Activated T-cell treated with anti-CD3 and anti-CD28 coated beads for 24 hours (primary cell): Measurements from ENCODE around the gene NUDCD3.

Source experiments
- DNase-seq: peaks from one replicate; pipeline ENCODE4 v3.0.0-alpha.2; 2020; ENCODE audit warnings: low read depth

Gene NUDCD3

DNA sequence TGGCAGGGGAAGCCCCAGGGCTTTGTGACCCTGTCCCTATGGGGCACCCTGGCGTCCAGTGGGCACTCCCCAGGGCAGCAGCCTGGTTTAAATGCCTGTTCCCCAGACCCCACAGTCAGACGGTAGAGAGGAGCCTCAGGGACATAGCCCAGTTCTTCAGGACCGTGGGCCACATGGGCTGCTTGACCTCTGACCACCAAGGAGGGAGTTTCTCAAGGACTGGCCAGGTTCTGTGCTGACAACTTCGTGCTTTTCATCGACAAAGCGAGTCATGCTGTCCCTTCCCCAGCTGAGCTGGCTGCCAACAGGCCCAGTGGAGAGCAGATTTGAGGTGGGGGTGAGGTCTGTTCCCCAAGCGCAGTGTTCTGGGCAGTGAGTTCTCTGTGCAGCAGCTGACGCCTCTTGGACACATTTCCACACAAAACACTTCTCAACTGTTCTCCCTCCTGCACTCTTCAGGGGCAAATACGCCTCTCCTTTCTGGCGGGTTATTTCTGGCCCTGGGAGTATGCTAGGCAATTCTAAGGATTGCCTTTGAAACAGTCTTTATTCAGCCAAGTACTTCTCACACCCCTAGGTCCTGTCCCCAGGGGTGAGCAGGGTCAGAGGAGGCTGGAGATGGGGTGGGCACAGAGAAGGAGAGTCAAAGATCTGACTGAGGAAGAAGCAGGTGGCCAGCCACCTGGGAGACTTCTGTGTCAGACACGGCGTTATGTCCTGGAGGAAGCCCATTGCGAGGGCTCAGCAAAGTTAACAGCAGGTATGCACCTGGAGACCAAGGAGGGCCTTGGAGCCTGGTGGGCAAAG lies 107.8 kb downstream of the NUDCD3 start:
- no peak for DNase-seq

- no peak for DNase-seq
These were observed 108.8 kb downstream of the NUDCD3 start for GRCh38 chr7:44381494-44382220.

DNA sequence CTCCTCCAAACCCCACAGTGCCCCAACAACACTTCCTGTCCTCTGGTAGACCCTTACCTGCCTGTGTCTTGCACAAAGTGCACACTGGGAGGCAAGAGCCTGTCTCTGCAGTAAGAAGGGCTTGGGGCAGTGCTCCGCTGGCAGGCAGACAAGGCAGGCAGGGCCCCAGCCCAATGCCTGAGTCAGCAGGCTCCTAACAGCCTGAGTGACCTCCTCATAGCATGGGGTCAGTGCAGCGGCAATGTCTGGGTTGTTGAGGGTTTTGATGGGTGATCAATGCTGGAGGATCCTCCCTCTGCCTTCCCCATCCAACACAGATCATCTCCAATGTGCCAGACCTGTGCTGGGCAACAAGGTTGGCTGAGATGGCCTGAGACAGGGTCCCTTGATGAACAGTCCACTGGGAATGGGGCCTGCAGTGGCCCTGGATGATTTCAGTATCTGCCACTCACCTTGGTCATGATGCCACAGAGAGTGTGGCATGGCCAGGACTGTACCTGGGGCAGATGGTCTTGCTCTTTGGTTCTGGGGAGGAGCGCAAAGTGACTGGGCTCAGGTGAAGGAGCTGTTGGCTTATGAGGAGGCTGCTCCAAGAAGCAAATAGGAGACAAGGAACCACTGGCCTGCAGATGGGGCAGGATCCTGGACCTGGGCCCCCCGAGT lies 109.5 kb downstream of the NUDCD3 start:
- no peak for DNase-seq

DNA sequence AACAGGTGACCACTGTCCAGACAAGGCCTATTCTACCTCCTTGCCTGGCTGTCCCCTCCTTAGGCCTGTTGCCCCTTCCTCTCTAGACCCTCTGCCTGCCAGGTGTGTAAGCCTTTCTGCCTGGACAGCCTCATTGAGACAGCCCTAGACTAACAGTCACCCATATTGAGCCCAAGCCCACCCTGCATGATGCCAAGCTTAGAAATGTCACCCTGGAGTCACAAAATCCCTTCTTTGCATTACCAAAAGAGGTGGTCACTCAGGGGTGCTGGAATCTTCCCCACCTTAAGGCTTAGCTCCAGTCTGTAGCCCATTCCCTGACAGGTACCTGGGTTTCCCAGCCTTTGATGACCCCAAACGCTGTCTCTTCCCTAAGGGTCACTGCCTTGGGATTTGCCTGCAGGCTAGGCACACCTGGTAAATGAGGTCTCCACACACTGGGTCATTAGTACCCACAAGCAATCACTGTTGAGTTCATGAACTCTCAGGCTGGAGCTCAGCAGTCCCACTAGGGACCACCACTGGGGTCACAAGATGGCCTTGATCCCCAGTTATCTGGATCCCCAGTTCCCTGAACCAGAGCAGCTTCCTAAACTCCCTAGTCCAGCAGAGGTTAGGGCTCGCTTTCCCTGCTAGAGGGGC lies 110.1 kb downstream of the NUDCD3 start:
- no peak for DNase-seq

DNA sequence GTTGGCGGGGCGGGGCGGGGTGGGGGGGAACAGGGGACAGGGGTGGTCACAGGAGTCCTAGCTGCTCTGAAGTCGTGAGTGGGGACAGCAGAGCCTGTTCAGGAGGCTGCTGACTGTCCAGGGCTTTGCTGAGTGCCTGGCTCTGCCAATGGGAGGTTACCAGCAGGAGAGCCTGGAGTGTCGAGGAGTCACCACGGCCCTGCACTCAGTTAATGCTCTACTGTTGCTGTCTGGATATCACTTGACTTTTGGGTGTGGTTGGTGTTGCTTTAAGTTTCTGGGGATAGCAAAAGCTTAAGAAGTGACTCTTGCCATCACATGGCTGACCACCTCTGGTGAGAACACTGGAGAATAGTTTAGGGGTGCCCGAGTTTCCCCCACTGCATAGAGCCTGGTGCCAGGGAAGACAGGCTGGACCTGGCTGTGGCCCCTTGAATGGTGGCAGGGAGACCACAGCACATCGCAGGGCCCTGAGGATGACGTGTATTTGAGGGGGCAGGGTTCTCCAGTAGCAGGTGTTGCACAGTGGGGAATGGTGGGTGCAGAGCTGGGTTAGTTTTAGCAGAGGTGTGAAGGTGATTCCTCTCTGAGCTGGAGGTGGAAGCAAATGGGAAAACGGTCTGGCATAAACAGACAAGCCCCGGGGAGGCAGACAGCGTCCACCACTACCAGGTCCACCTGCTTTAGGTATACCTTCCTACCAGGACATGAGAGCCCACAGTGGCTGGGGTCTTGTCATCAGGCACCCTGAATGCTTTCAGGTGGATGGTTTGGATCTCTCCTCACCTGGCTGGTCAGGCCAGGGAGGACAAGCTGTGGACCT lies 110.9 kb downstream of the NUDCD3 start:
- no peak for DNase-seq

DNA sequence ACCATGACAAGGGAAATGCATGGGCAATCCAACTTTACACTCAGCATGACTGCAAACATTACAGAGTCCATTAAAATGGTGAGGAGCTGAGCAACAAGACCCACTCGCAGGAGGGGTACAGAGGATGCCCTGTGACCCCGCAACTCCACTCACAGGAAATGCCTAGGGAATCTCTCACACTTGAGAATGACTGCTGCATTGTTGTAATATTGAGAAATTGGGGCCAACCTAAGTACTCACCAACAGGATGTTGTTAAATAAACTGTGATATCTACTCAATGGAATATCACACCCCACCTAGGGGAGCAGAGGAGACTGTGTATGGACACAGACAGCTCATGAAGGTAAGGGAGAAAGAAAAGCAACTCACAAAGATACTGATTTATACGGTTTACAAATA lies 111.7 kb downstream of the NUDCD3 start:
- DNase-seq, result no peak

DNA sequence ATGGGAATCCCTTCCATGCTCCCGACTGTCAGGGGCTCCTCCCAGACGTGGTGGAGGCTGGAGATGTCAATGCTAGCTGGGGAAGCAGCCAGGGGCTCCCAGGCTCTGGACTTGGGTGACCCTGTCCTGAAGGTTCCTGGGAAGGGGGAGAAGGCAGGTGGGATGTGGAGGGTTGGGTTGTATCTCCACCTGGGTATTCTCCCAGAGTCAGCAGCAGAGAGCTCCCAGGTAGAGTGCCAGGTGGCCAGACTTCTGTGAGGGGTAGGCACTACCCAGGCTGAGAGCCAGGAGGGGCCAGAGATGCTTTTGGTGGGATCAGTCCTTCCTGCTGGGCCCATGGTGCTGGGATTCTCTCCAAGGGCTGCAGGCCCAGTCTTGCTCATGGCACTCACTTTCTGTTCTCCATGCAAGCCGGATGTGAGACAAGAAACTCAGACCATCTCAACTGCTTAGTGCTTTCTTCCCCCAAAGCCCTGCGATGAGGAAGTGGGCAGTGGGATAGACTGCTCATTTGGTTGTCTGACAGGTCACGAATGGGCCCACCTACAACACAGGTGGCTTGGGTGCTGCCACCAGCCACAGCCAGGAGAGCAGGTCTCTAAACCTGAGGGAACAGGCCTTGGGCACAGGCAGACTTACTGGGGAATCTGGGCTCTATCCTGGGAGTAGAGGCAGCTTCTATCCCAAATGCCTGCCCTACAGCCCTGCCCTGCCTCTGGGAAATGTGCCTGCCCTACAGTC lies 112.6 kb downstream of the NUDCD3 start:
- DNase-seq, result no peak

- DNase-seq, result no peak
These were observed 113.4 kb downstream of the NUDCD3 start for GRCh38 chr7:44377134-44377463.

DNA sequence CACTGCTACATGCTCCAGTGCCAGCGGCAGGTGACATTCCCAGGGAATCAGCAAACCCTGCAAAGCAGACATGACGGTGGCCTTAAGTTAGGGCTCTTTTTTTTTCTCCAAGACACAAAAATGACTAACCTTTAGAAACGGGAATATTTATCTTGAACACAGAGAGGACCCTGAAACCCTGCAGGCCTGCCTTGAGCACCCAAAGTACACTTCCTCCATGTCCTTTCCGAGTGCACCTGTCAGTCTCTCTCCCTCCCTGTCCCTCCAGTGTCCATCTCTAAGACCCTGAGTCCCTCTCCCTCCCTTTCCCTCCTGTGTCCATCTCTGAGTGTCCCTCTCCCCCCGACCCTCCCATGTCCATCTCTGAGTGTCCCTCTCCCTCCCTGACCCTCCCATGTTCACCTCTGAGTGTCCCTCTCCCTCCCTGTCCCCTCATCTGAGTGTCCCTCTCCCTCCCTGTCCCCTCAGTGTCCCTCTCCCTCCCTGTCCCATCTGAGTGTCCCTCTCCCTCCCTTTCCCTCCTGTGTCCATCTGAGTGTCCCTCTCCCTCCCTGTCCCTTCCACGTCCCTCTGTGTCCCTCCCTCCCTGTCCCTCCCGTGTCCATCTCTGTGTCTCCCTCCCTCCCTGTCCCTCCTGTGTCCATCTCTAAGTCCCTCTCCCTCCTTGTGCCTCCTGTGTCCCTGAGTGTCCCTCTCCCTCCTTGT lies 113.9 kb downstream of the NUDCD3 start:
- DNase-seq, result no peak

DNA sequence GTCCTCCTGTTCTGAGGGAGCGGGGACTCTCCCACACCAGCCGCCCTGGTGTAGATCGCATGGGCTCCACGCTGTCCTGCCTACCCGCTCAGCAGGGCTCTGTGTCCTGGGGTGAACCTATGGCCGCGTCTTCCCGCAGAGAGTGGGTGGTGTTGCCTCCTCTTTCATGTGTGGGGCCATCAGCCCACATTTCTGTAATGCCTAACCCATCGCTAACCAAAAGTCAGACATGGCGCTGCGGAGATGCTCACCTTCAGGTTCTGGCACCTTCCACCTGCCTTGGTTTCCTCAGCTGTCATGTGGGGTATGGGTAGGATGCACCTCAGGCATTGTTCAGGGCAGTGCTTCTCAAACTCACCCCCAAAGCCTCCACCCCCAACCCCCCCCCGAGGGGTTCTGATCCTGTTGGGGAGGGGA lies 114.5 kb downstream of the NUDCD3 start:
- DNase-seq, result no peak

DNA sequence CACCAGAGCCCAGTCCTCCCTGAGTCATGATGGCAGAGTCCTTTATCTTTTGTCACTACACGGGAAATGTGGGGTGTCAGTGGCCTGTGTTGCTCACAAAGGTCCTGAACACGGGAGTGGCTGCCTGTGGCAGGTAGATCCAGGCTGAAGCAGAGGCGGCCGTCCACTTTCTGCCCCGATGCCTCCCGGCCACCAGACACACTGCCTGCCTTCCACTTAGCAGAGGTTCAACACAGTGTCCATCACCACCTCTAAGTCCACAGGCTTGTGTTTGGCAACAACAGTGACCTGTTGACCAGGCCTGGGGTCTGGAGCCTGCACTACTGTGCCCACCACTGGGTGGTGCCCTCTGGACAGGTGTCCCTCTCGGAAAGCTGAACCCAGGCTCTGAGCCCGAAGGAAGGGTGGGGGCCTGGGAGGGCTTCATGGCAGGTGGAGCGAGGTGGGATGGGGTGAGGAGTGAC lies 115.2 kb downstream of the NUDCD3 start:
- no peak for DNase-seq

GRCh38 chr7:44374007-44374763 lies 116.3 kb downstream of the NUDCD3 start:
- DNase-seq, result no peak

GRCh38 chr7:44373418-44373740 lies 117.1 kb downstream of the NUDCD3 start:
- DNase-seq, result no peak

- no peak for DNase-seq
These were observed 117.7 kb downstream of the NUDCD3 start for GRCh38 chr7:44372560-44373417.

DNA sequence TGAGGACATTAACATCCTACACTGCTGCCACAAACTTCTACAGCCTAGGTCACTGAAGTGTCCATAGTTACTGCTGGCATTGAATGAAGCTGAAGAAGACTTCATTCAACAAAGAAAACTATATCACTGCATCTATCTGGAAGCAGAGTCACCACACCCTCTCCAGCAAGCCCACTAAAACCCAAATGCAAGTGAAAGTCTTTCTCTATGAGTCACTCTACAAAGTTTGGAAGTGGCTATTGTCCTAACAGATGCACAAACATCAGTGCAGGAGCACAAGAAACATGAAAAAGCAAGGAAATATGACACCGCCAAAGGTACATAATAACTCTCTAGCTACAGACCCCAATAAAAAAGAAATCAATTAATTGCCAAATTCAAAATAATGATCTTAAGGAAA lies 121.6 kb downstream of the NUDCD3 start:
- DNase-seq, result no peak

- DNase-seq, result no peak
These were observed 122.0 kb downstream of the NUDCD3 start for GRCh38 chr7:44368455-44368854.

- no peak for DNase-seq
These were observed 122.9 kb downstream of the NUDCD3 start for GRCh38 chr7:44367475-44368043.

- DNase-seq, result no peak
These were observed 123.5 kb downstream of the NUDCD3 start for GRCh38 chr7:44366986-44367385.
